Common myeloid progenitor, CD34-positive (primary cell): ENCODE results near the gene RAE1.
A peak's percentile ranks its signal among the peaks of the same experiment; 100 is the strongest.
"Not testable (repeated sequence)": the region's sequence is repeated elsewhere in the genome, so short reads cannot be mapped to it uniquely, and the experiment has no call there.

Experiments
- CTCF ChIA-PET: fragments of 350-600 bp; sonication (Branson Sonifier 250); formaldehyde crosslinking; loops from one replicate; lab custom pipeline; 2021; ENCODE audit warnings: antibody characterized with exemption; lab: Charles Lee
- POLR2A ChIA-PET: fragments of 350-600 bp; sonication (Branson Sonifier 250); formaldehyde crosslinking; loops from one replicate; lab custom pipeline; 2021; ENCODE audit warnings: antibody characterized with exemption; lab: Charles Lee
- DNase-seq, 3 donors: peaks; one replicate each; pipeline versions ENCODE4 v3.0.0 to v3.0.0-alpha.2; 2013
- H3K27ac ChIP-seq, 2 experiments: 1 replicate in 1 of 2; 2 replicates in 1 of 2; pipeline ENCODE4 v1.7.0; 2013; ENCODE audit warnings: inconsistent platforms in 2 of 2, low read length in 2 of 2, mild to moderate bottlenecking in 2 of 2, low read depth in 1 of 2, moderate library complexity in 1 of 2; ENCODE audit not compliant: severe bottlenecking in 2 of 2, insufficient read depth in 1 of 2, poor library complexity in 1 of 2
- H3K27me3 ChIP-seq, 5 experiments: replicated peaks in 2 of 5; 1 replicate in 3 of 5; 2 replicates in 2 of 5; pipeline versions ENCODE4 v1.6.1 to v1.7.0; 2013; ENCODE audit warnings: low read length in 4 of 5, mild to moderate bottlenecking in 2 of 5, moderate library complexity in 2 of 5, inconsistent platforms in 1 of 5; ENCODE audit not compliant: insufficient read depth in 5 of 5, control insufficient read depth in 4 of 5
- H3K36me3 ChIP-seq, 4 experiments: 1 replicate in 2 of 4; 2 replicates in 2 of 4; pipeline versions ENCODE4 v1.6.1 to v1.7.0; 2013; ENCODE audit warnings: low read length in 3 of 4, control low read depth in 1 of 4, mild to moderate bottlenecking in 1 of 4; ENCODE audit not compliant: control insufficient read depth in 4 of 4, insufficient read depth in 4 of 4
- H3K4me1 ChIP-seq, 4 experiments: 1 replicate in 3 of 4; 2 replicates in 1 of 4; pipeline versions ENCODE4 v1.6.1 to v1.7.1; 2013; ENCODE audit warnings: low read length in 3 of 4, mild to moderate bottlenecking in 3 of 4, control low read depth in 1 of 4, inconsistent platforms in 1 of 4, moderate library complexity in 1 of 4; ENCODE audit not compliant: control insufficient read depth in 4 of 4, insufficient read depth in 4 of 4; ENCODE audit errors: control extremely low read depth in 1 of 4
- H3K4me3 ChIP-seq, 7 experiments: 1 replicate in 4 of 7; 2 replicates in 3 of 7; pipeline versions ENCODE4 v1.5.1 to v1.7.0; 2013; ENCODE audit warnings: mild to moderate bottlenecking in 7 of 7, low read length in 6 of 7, moderate library complexity in 6 of 7, inconsistent platforms in 2 of 7, low read depth in 2 of 7, control low read depth in 1 of 7; ENCODE audit not compliant: insufficient read depth in 4 of 7, control insufficient read depth in 1 of 7; ENCODE audit errors: extremely low read depth in 1 of 7
- H3K9me3 ChIP-seq, 5 experiments: 1 replicate in 4 of 5; 2 replicates in 1 of 5; pipeline versions ENCODE4 v1.6.1 to v1.7.1; 2013; ENCODE audit warnings: low read length in 4 of 5, mild to moderate bottlenecking in 2 of 5, inconsistent platforms in 1 of 5, low read depth in 1 of 5, moderate library complexity in 1 of 5; ENCODE audit not compliant: control insufficient read depth in 4 of 5, insufficient read depth in 2 of 5; ENCODE audit errors: control extremely low read depth in 1 of 5
- WGBS: methylation state at CpG from one replicate; pipeline ENCODE4 v1.1.5; 2013; ENCODE audit not compliant: insufficient coverage; 5-methylcytosine and 5-hydroxymethylcytosine counted together

Gene RAE1

DNA sequence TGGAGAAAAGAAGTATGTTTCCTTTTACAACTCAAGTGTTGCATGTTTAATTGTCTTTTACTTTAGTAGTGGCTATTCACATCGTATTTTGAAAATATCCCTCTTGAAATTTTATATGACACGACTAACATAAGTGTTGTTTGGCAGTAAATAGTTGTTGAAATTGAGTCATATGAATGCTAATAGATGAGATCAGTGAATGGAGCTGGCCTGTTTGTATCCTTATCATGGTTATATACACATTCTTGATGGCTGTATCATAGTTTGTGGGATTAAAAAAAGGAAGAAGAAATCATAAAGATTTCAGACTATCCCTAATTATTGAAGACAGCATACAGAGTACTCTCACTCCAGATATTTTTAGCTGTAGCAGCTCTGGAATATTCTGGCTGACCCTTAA, 8.2 kb upstream of the RAE1 start:
- H3K4me3 ChIP-seq: no peak overlapping the region
- H3K27ac ChIP-seq: no peak overlapping the region
- 100% methylated on average over 2 of the region's 2 CpGs for WGBS
- H3K36me3 ChIP-seq: no peaks in the 10 kb centered on the region
- POLR2A ChIA-PET: no interaction called here
- H3K27me3 ChIP-seq: peaks cover 5 to 33% (median 21%) of the 10 kb centered on the region in 5 experiments
- H3K9me3 ChIP-seq: no peaks in the 10 kb centered on the region
- no peaks in the 10 kb centered on the region for H3K4me1 ChIP-seq
- DNase-seq: no peak
- CTCF ChIA-PET: interaction anchor here (1.6 kb wide), 1 partner anchor 10 kb away, joined by 7 read pairs; no protein-coding TSS in a partner anchor

- Histone ChIP-seq H3K27me3 (peaks cover 3 to 19% (median 17%) of the 10 kb centered on the region in 5 experiments), H3K9me3 (no peaks in the 10 kb centered on the region), H3K27ac (no peak overlapping the region), H3K36me3 (no peaks in the 10 kb centered on the region), H3K4me3 (no peak overlapping the region), H3K4me1 (peaks cover 0 to 8% (median 2%) of the 10 kb centered on the region in 4 experiments)
- ChIA-PET POLR2A (no interaction called here), CTCF (interaction anchor here (0.6 to 6.8 kb wide), 8 partner anchors 14 to 1790 kb away, joined by 3 to 72 read pairs (median 4); partner anchors contain the start of gene SPO11)
- 0% methylated on average over 1 of the region's 4 CpGs for WGBS
- peak; percentile 60 to 79 (median 70) for DNase-seq
Observed at GRCh38 chr20:57346477-57346876, 4.6 kb upstream of the RAE1 start.

- no peak overlapping the region for H3K4me3 ChIP-seq
- H3K9me3 ChIP-seq: no peaks in the 10 kb centered on the region
- no peaks in the 10 kb centered on the region for H3K36me3 ChIP-seq
- DNase-seq: no peak
- H3K4me1 ChIP-seq: peaks cover 2 to 17% (median 10%) of the 10 kb centered on the region in 4 experiments
- CTCF ChIA-PET: interaction anchor here (0.9 to 6.8 kb wide), 2 partner anchors 10 to 256 kb away, joined by 3 to 72 read pairs; no protein-coding TSS in a partner anchor
- POLR2A ChIA-PET: no interaction called here
- WGBS: no CpG with 5 or more reads among the region's 4 CpGs
- H3K27ac ChIP-seq: no peak overlapping the region
- peaks cover 0 to 15% (median 11%) of the 10 kb centered on the region in 5 experiments for H3K27me3 ChIP-seq
Observed at GRCh38 chr20:57347393-57347792, 3.7 kb upstream of the RAE1 start.

- DNase-seq, H3K9me3 ChIP-seq, H3K36me3 ChIP-seq, H3K4me3 ChIP-seq, H3K27ac ChIP-seq, POLR2A ChIA-PET: not testable (repeated sequence)
- CTCF ChIA-PET: interaction anchor here (0.9 to 6.8 kb wide), 3 partner anchors 9 to 257 kb away, joined by 3 to 72 read pairs (median 5); no protein-coding TSS in a partner anchor
- WGBS: 67% methylated on average over 10 of the region's 47 CpGs
- H3K27me3 ChIP-seq: peaks cover 0 to 12% (median 5%) of the 10 kb centered on the region in 5 experiments
- H3K4me1 ChIP-seq: peaks cover 2 to 19% (median 10%) of the 10 kb centered on the region in 4 experiments
Observed at GRCh38 chr20:57348200-57348921, 2.7 kb upstream of the RAE1 start.

- POLR2A ChIA-PET, H3K9me3 ChIP-seq, H3K27ac ChIP-seq, H3K4me3 ChIP-seq: not testable (repeated sequence)
- CTCF ChIA-PET: interaction anchor here (0.9 to 6.8 kb wide), 3 partner anchors 10 to 257 kb away, joined by 3 to 72 read pairs (median 5); no protein-coding TSS in a partner anchor
- peaks cover 2 to 19% (median 10%) of the 10 kb centered on the region in 4 experiments for H3K4me1 ChIP-seq
- H3K27me3 ChIP-seq: peaks cover 0 to 12% (median 4%) of the 10 kb centered on the region in 5 experiments
- peaks cover 2 to 14% (median 7%) of the 10 kb centered on the region in 4 experiments for H3K36me3 ChIP-seq
- peak; percentile 18 to 69 (median 50) for DNase-seq
- WGBS: 92% methylated on average over 8 of the region's 21 CpGs
Observed at GRCh38 chr20:57348922-57349574, 2.0 kb upstream of the RAE1 start.

- Histone ChIP-seq H3K4me1 (peaks cover 2 to 19% (median 10%) of the 10 kb centered on the region in 4 experiments), H3K9me3 (no peaks in the 10 kb centered on the region), H3K27me3 (peaks cover 0 to 11% (median 4%) of the 10 kb centered on the region in 5 experiments), H3K4me3 (no peak overlapping the region), H3K27ac (no peak overlapping the region), H3K36me3 (peaks cover 7 to 21% (median 8%) of the 10 kb centered on the region in 4 experiments)
- POLR2A ChIA-PET: no interaction called here
- DNase-seq: no peak
- CTCF ChIA-PET: interaction anchor here (0.9 to 6.8 kb wide), 5 partner anchors 9 to 259 kb away, joined by 3 to 72 read pairs (median 5); no protein-coding TSS in a partner anchor
- WGBS: 95% methylated on average over 3 of the region's 16 CpGs
Observed at GRCh38 chr20:57350081-57350710, 859 bp upstream of the RAE1 start.
